K562 (cell line): ENCODE measurements around the gene AIRE. TPM values are rescaled to one million over a fixed set of nuclear protein-coding genes. Genes with fewer than 3 reads are reported as not detected.

Source experiments
- ATAC-seq: fragments of 200-7000 bp; cut with Tn5 transposase; 3 replicates; pipeline ENCODE4 v1.9.1; 2020; ENCODE audit warnings: moderate library complexity
- BruUV-seq: library from RNA; stranded (reverse); fragments of 400-500 nt; replicated peaks from 2 replicates; lab custom pipeline; 2021; lab: Mats Ljungman, UMichigan
- CTCF ChIA-PET: fragments of 300-600 bp; formaldehyde crosslinking; extraction: SDS; loops from one replicate; lab custom pipeline; 2021; ENCODE audit warnings: low intra/inter-chr PET ratio; lab: Yijun Ruan, JAX
- POLR2A ChIA-PET: fragments of 300-600, 350-650 bp; sonication (Branson Sonifier 250); formaldehyde crosslinking; extraction: SDS; loops from one replicate; lab custom pipeline; 2021; ENCODE audit warnings: antibody characterized with exemption, inconsistent platforms; lab: Yijun Ruan, JAX
- DNase-seq, 4 experiments: peaks; one replicate each; pipeline versions ENCODE4 v3.0.0 to v3.0.0-alpha.2; 2011 to 2018; ENCODE audit warnings: low spot score in 3 of 4, mixed read lengths in 3 of 4; ENCODE audit errors: extremely low read depth in 1 of 4
- FAIRE-seq: peaks from 2 replicates; lab custom pipeline; 2011; peaks lifted over from hg19 to GRCh38; lab: Jason Lieb, UNC
- H2AFZ ChIP-seq: 2 replicates; pipeline ENCODE4 v1.6.0; 2011; ENCODE audit warnings: low read depth, low read length, control low read depth, inconsistent platforms
- H3K27ac ChIP-seq: fragments of 200-600 bp; 3 replicates; pipeline ENCODE4 v1.8.0; 2011; ENCODE audit warnings: low read depth, mild to moderate bottlenecking, control low read depth, inconsistent platforms, low read length, moderate library complexity, mixed read lengths; ENCODE audit errors: extremely low read depth
- H3K27me3 ChIP-seq, 2 experiments: fragments of 300-600 bp in 1 of 2; 2 replicates in 1 of 2; 3 replicates in 1 of 2; pipeline versions ENCODE4 v1.6.0 to v1.8.0; 2011; ENCODE audit warnings: inconsistent platforms in 2 of 2, low read length in 2 of 2, mild to moderate bottlenecking in 1 of 2, mixed read lengths in 1 of 2, moderate library complexity in 1 of 2; ENCODE audit not compliant: control insufficient read depth in 2 of 2, insufficient read depth in 2 of 2
- H3K36me3 ChIP-seq: fragments of 300-600 bp; 3 replicates; pipeline ENCODE4 v1.8.0; 2011; ENCODE audit warnings: mild to moderate bottlenecking, low read length, inconsistent platforms; ENCODE audit not compliant: control insufficient read depth, insufficient read depth
- H3K4me1 ChIP-seq, 2 experiments: fragments of 200-600 bp in 1 of 2; replicated peaks in 1 of 2; 2 replicates in 1 of 2; 3 replicates in 1 of 2; pipeline versions ENCODE4 v1.5.1 to v1.8.0; 2011; ENCODE audit warnings: inconsistent platforms in 2 of 2, low read length in 2 of 2, mild to moderate bottlenecking in 1 of 2, mixed read lengths in 1 of 2, moderate library complexity in 1 of 2; ENCODE audit not compliant: control insufficient read depth in 2 of 2, insufficient read depth in 2 of 2
- H3K4me2 ChIP-seq: 2 replicates; pipeline ENCODE4 v1.6.1; 2011; ENCODE audit warnings: low read length, control low read depth, inconsistent platforms, mixed read lengths; ENCODE audit not compliant: insufficient read depth
- H3K4me3 ChIP-seq: fragments of 200-600 bp; sonication (generic), shearing (Covaris generic); 2 replicates; pipeline ENCODE4 v1.5.1; 2016; ENCODE audit warnings: control low read depth, inconsistent platforms
- H3K79me2 ChIP-seq: fragments of 200-600 bp; 3 replicates; pipeline ENCODE4 v1.8.0; 2011; ENCODE audit warnings: low read length, inconsistent platforms; ENCODE audit not compliant: control insufficient read depth, insufficient read depth
- H3K9ac ChIP-seq, 2 experiments: 2 replicates each; pipeline versions ENCODE4 v1.6.0 to v1.6.1; 2011; ENCODE audit warnings: low read depth in 2 of 2, low read length in 2 of 2, control low read depth in 1 of 2, inconsistent platforms in 1 of 2, mild to moderate bottlenecking in 1 of 2, mixed read lengths in 1 of 2; ENCODE audit not compliant: insufficient read depth in 1 of 2
- H3K9me1 ChIP-seq: one replicate; pipeline ENCODE4 v1.6.0; 2011; ENCODE audit warnings: inconsistent platforms, mild to moderate bottlenecking, low read length, moderate library complexity; ENCODE audit not compliant: control insufficient read depth, insufficient read depth
- H3K9me3 ChIP-seq: replicated peaks from 2 replicates; pipeline ENCODE4 v1.5.1; 2011; ENCODE audit warnings: low read depth, low read length, inconsistent platforms; ENCODE audit not compliant: control insufficient read depth, insufficient read depth
- H4K20me1 ChIP-seq: replicated peaks from 2 replicates; pipeline ENCODE4 v1.6.1; 2011; ENCODE audit warnings: low read length, inconsistent platforms, mixed read lengths; ENCODE audit not compliant: control insufficient read depth, insufficient read depth
- AFF1 ChIP-seq, 2 experiments: fragments of 450-650 bp; IDR thresholded peaks; 2 replicates each; pipeline ENCODE4 v1.6.1; 2018; ENCODE audit warnings: mild to moderate bottlenecking in 2 of 2, low read depth in 1 of 2; ENCODE audit not compliant: partially characterized antibody in 2 of 2
- GABPB1 ChIP-seq: sonication (generic); formaldehyde crosslinking; IDR thresholded peaks from 2 replicates; pipeline ENCODE4 v1.8.0; 2022; ENCODE audit warnings: mild to moderate bottlenecking, missing genetic modification reagents
- POLR2G ChIP-seq: fragments of 200-400 bp; formaldehyde crosslinking; IDR thresholded peaks from 2 replicates; pipeline ENCODE4 v1.6.1; 2017; ENCODE audit warnings: low read depth, mild to moderate bottlenecking, antibody characterized with exemption, low read length, moderate library complexity
- RNF2 ChIP-seq: sonication (generic); IDR thresholded peaks from 2 replicates; pipeline ENCODE4 v1.6.1; 2016
- YBX1 ChIP-seq: fragments of 450-650 bp; IDR thresholded peaks from 2 replicates; pipeline ENCODE4 v1.7.1; 2016; ENCODE audit warnings: mild to moderate bottlenecking
- WGBS: fragments of 100-300 bp; shearing (Covaris generic); methylation state at CpG from one replicate; pipeline ENCODE4 v1.1.6; 2016; ENCODE audit warnings: low coverage, mixed read lengths; ENCODE audit not compliant: insufficient coverage; ENCODE audit errors: missing lambda C conversion rate; 5-methylcytosine and 5-hydroxymethylcytosine counted together
- in situ Hi-C: fragments of 300-500 bp; cut with MboI; formaldehyde crosslinking; loops from 4 replicates; pipeline ENCODE4 v1.15.0; 2018; ENCODE audit warnings: inconsistent platforms, mixed read lengths
- intact Hi-C: fragments of 100-400 bp; cut with micrococcal nuclease; formaldehyde crosslinking; loops from 2 replicates; pipeline ENCODE4 v1.14.2; 2022
- polyA plus RNA-seq, 8 experiments: library from polyadenylated mRNA; depleted of rRNA in 4 of 8; stranded (reverse) in 5 of 8; unstranded in 3 of 8; fragments of >200 nt; fragmentation: Nextera tagmentation in 2 of 8; fragmentation: Illumina TruSeq in 1 of 8; extraction: Ambion mirVana in 2 of 8; extraction: Trizol in 1 of 8; gene quantifications; 2 replicates each; pipeline versions ENCODE4 v1.2.1 to v1.2.3, GENCODE V29; 2011 to 2014; ENCODE audit warnings: inconsistent platforms in 1 of 8, missing spikeins in 1 of 8
- total RNA-seq, 7 experiments: library from RNA; depleted of rRNA in 6 of 7; stranded (reverse); fragments of >200 nt in 6 of 7; fragmentation: Illumina TruSeq in 2 of 7; extraction: Trizol in 2 of 7; gene quantifications; 2 replicates each; pipeline versions ENCODE4 v1.2.1 to v1.2.3, GENCODE V29; 2011 to 2021; ENCODE audit warnings: low replicate concordance in 1 of 7

The AIRE gene
- total and polyA plus RNA-seq, 9 of the 15 experiments (the other 6 are each of a cell fraction or from before 2014, with no cell fraction given) = 0.01 TPM; not detected in 8

- no peak for TF ChIP-seq YBX1
- TF ChIP-seq AFF1 (IDR thresholded peaks at IDR 0.05; ENCODE audit: low read depth in 1 of 2, partially characterized antibody in 2 of 2) = no peak
Measured at GRCh38 chr21:44303490-44303981, 17.9 kb downstream of the AIRE start (continued).

DNA sequence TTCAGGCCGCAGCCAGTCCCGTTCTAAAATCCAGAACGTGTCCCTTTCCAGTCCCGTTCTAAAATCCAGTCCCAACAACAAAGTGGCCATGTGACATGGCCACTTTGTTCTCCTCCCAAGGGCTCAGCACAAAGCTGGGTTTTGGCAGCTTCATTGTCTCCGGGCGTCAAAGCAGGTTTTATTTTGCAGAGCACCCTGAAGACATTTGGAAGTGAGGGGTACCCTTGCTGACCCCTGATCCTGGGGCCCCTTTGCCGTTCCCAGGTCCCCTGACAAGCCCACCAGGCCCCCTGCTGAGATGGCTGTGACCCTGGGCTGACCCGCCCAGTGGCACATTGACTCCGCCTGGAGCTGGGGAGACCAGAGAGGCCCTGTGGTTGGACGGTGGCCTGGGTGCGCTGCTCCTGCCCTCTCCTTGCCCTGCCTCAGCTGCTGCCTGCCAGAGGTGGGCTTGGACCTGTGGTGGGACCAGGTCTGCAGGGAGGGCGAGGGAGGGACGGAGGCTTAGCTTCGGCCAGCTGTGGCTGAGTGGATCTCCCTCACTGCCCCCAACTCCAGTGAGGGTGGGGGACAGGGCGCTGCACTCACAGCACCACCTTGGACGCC is 18.4 kb downstream of the AIRE start:
- Histone ChIP-seq H3K27ac (no peak overlapping the region), H3K4me2 (no peak overlapping the region), H3K9me1 (peaks cover 11% of the 10 kb centered on the region), H3K36me3 (peaks cover 35% of the 10 kb centered on the region; the same call in 2 of the 3 replicates), H2AFZ (no peak overlapping the region), H4K20me1 (peaks cover 44% of the 10 kb centered on the region), H3K9me3 (no peaks in the 10 kb centered on the region), H3K9ac (peak overlapping the region in 1 of 2 experiments; percentile 67; a peak in 2 of 4 replicates), H3K27me3 (no peaks in the 10 kb centered on the region), H3K79me2 (peaks cover 51% of the 10 kb centered on the region), H3K4me1 (peaks cover 11 to 77% of the 10 kb centered on the region in 2 experiments), H3K4me3 (no peak overlapping the region)
- FAIRE-seq = no peak
- ChIA-PET CTCF (interaction anchor here (0.7 kb wide), 1 partner anchor 184 kb away, joined by 3 read pairs; no protein-coding TSS in a partner anchor), POLR2A (interaction anchor here (0.8 to 1.8 kb wide), 4 partner anchors 11 to 34 kb away, joined by 3 to 8 read pairs (median 6); no protein-coding TSS in a partner anchor)
- WGBS = 74% methylated on average over 15 of the region's 16 CpGs
- intact Hi-C loops = no loop called here
- in situ Hi-C loops = no loop called here
- DNase-seq = no peak
- TF ChIP-seq POLR2G = peak; percentile 58
- TF ChIP-seq GABPB1 = no peak
- TF ChIP-seq RNF2 = no peak
- no TSS peak for BruUV-seq
- no peak for ATAC-seq
